Stomach smooth muscle (tissue), 2 donors: Measurements from ENCODE around the gene C18orf54.

Experiments used
- H3K27ac ChIP-seq: one replicate; pipeline ENCODE4 v1.7.0; 2013; ENCODE audit warnings: mild to moderate bottlenecking, low read length, inconsistent platforms
- H3K27me3 ChIP-seq, 2 donors: one replicate each; pipeline ENCODE4 v1.7.0; 2013; ENCODE audit warnings: low read length in 2 of 2; ENCODE audit not compliant: insufficient read depth in 2 of 2, control insufficient read depth in 1 of 2
- H3K36me3 ChIP-seq, 2 donors: one replicate each; pipeline ENCODE4 v1.7.0; 2013; ENCODE audit warnings: low read length in 2 of 2; ENCODE audit not compliant: control insufficient read depth in 2 of 2, insufficient read depth in 2 of 2
- H3K4me1 ChIP-seq: one replicate; pipeline ENCODE4 v1.7.0; 2013; ENCODE audit warnings: low read length; ENCODE audit not compliant: control insufficient read depth, insufficient read depth
- H3K4me3 ChIP-seq, 2 donors: one replicate each; pipeline ENCODE4 v1.7.0; 2013; ENCODE audit warnings: low read length in 2 of 2
- H3K9ac ChIP-seq, 2 donors: one replicate each; pipeline ENCODE4 v1.7.0; 2013; ENCODE audit warnings: low read length in 2 of 2, mild to moderate bottlenecking in 1 of 2
- H3K9me3 ChIP-seq, 2 donors: one replicate each; pipeline ENCODE4 v1.7.0; 2013; ENCODE audit warnings: low read length in 2 of 2; ENCODE audit not compliant: control insufficient read depth in 2 of 2
- donor health status: healthy.
- donor health status: Pancreatic carcinoma.

The C18orf54 gene

DNA sequence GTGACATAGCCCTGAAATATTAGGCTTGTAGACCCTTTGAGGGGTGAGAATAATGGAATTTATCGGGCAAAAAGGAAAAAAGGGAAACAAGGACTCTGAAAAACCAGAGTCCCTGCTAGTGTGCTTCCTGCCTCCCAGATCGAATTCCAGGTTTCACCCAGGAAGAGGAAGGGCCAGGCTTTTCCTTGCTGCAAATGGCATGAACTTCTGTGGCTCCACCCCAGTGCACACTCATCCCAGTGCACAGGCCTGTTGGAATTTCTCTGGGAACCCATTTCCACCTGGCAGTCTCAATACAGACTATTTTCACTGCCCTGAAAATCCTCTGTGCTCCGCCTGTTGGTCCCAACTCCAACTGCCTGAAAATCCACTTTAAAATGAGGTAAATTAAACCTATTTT lies 29.9 kb downstream of the C18orf54 start:
- no peaks in the 10 kb centered on the region for H3K4me1 ChIP-seq
- H3K4me3 ChIP-seq = no peak overlapping the region
- H3K27me3 ChIP-seq = no peaks in the 10 kb centered on the region
- H3K9ac ChIP-seq = no peak overlapping the region
- H3K27ac ChIP-seq = no peak overlapping the region
- no peaks in the 10 kb centered on the region for H3K9me3 ChIP-seq
- no peaks in the 10 kb centered on the region for H3K36me3 ChIP-seq

DNA sequence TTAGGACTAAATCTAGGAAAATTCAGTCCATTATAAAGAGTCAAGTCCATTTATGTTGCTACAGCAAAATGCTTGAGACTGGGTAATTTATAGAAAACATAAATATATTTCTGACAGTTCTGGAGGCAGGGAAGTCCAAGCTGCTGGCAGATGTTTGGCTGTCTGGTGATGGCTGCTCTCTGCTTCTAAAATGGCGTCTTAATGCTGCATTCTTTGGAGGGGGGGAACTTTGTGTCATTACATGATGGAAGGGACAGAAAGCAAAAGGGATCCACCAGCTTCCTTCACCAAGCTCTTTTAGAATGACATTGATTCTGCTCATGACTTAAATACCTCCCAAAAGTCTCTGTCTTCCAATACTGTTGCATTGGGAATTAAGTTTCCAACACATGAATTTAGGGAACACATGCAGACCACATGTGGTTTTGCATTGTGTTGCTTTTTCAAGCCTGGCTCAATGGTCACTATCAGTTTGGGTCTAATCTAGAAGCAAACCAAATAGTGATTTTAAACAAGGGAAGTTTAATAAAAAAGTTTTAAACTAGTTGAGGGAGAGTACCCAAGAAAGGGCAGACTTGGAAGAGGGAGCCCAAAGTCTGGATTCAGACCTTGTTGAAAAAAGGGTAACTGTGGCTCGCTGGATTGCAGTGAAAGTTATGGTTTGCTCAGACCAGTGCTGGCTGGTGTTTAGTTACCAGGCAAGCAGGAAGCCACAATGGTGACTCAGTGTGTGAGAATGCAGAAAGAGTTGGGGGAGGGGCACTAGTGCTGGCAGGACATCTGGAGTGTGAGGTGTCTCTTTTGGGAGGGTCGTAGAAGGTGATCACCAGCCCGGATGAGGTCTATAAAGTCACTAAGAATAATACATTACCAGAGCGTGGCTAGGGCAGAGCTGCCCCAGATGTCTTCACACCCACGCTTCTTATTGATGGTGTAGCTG lies 30.8 kb downstream of the C18orf54 start:
- H3K4me3 ChIP-seq = no peak overlapping the region
- H3K4me1 ChIP-seq = no peaks in the 10 kb centered on the region
- no peaks in the 10 kb centered on the region for H3K9me3 ChIP-seq
- no peaks in the 10 kb centered on the region for H3K36me3 ChIP-seq
- no peak overlapping the region for H3K9ac ChIP-seq
- H3K27ac ChIP-seq = no peak overlapping the region
- no peaks in the 10 kb centered on the region for H3K27me3 ChIP-seq

DNA sequence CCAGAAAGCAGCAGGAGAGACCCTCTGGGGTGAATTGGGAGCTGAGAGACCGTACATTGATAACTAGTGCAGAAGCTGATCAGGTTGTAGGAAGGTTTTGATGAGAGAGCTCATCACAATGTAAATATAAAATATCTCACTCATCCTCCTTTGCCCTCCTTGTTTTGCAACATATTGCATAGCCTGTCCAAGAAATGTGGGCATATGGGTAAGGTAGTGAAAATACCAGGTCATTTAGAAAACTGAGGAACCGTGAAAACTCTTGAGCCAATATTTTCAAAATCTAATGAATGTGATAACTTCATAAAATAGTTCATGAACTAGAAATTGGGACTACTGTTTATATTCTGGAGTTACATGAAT lies 31.4 kb downstream of the C18orf54 start:
- Histone ChIP-seq H3K9ac (no peak overlapping the region), H3K27me3 (no peaks in the 10 kb centered on the region), H3K27ac (no peak overlapping the region), H3K4me1 (no peaks in the 10 kb centered on the region), H3K4me3 (no peak overlapping the region), H3K36me3 (no peaks in the 10 kb centered on the region), H3K9me3 (no peaks in the 10 kb centered on the region)

DNA sequence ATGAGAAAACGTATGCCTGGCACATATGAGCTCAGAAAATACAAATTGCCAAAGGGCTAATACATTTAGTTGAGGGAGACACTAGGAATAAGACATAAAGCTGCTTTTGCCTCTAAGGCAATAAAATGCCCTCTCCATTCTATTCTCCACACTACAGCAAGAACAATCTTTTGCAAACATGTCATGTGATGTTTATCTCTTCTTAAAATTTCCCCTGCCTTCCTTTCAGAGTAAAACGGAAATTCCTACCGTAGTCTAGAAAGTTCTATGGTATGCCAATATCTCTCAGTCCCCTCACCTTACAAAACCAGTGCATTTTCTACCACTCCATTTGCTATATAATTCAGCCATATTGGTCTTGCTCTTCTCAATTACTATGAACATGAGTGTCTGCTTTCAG lies 33.1 kb downstream of the C18orf54 start:
- H3K9me3 ChIP-seq = no peaks in the 10 kb centered on the region
- H3K4me3 ChIP-seq = no peak overlapping the region
- H3K36me3 ChIP-seq = no peaks in the 10 kb centered on the region
- H3K27me3 ChIP-seq = no peaks in the 10 kb centered on the region
- H3K9ac ChIP-seq = no peak overlapping the region
- no peaks in the 10 kb centered on the region for H3K4me1 ChIP-seq
- no peak overlapping the region for H3K27ac ChIP-seq

DNA sequence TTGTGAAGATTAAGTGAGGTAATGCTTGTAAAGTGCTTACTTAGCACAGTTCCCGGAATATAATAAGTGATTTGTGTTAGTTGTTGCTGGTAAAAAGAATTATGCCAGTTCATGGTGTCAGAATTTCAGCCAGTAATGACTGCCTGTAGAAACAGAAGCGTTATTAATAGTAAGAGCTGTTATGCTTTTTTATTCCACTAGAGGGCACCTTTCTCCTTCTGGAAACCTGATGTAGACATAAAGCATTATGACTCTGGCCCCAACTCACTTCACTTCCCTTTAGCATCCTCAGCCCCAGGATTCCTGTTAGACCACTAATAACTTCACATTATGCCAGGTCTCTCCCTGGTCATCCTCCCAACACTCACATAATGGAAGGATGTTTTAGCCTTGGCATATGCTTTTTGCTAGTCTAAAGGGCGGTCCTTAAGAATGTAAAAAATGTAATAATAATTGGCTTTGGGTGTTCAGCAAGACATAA lies 34.9 kb downstream of the C18orf54 start:
- Histone ChIP-seq H3K27ac (no peak overlapping the region), H3K36me3 (no peaks in the 10 kb centered on the region), H3K4me1 (no peaks in the 10 kb centered on the region), H3K27me3 (no peaks in the 10 kb centered on the region), H3K9ac (no peak overlapping the region), H3K9me3 (no peaks in the 10 kb centered on the region), H3K4me3 (no peak overlapping the region)

DNA sequence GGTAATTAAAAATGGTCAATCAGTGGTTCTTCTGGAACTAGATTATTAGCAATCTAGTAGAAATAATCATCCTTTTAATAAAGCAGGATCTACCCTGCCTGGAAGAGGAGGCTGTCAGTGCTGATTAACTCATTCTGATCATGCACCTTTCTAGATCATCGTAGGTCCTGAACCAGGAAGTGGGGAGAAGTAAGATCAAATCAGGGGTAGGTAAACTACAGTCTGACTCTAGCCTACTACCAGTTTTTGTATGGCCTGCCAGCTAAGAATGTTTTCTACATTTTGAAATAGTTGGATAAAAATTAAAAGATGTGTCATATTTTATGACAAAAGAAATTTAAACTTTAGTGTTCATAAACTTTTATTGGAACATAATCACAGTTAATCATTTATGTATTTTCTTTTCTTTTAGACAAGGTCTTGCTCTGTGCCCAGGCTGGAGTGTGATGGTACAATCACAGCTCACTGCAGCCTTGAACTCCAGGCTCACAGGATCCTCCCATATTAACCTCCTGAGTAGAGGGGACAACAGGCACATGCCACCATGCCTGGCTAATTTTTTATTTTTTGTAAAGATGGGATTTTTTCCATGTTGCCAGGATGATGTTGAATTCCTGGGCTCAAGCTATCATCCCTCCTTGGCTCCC lies 36.1 kb downstream of the C18orf54 start:
- Histone ChIP-seq H3K4me1 (no peaks in the 10 kb centered on the region), H3K9me3 (no peaks in the 10 kb centered on the region), H3K36me3 (no peaks in the 10 kb centered on the region), H3K9ac (no peak overlapping the region), H3K4me3 (no peak overlapping the region), H3K27me3 (no peaks in the 10 kb centered on the region), H3K27ac (no peak overlapping the region)

DNA sequence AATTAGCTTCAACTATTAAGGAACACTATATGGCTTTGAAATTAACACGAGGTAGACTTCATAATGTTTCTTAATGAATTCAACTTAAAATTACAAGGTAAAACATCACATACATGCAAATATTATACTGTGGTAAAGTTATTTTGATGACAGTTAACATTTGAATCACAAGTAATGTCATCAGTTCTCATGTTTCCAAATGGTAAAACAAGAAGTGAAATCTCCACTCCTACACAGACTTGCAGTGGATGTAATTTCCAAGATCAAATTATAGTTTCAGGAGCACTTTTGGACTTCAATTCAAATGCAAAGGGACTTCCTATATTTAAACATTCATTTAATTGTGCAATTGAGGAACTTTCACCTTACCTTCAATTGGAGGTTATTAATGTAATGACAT lies 39.1 kb downstream of the C18orf54 start:
- no peak overlapping the region for H3K4me3 ChIP-seq
- no peaks in the 10 kb centered on the region for H3K4me1 ChIP-seq
- H3K27me3 ChIP-seq = no peaks in the 10 kb centered on the region
- no peak overlapping the region for H3K9ac ChIP-seq
- H3K9me3 ChIP-seq = no peaks in the 10 kb centered on the region
- H3K27ac ChIP-seq = no peak overlapping the region
- H3K36me3 ChIP-seq = no peaks in the 10 kb centered on the region

DNA sequence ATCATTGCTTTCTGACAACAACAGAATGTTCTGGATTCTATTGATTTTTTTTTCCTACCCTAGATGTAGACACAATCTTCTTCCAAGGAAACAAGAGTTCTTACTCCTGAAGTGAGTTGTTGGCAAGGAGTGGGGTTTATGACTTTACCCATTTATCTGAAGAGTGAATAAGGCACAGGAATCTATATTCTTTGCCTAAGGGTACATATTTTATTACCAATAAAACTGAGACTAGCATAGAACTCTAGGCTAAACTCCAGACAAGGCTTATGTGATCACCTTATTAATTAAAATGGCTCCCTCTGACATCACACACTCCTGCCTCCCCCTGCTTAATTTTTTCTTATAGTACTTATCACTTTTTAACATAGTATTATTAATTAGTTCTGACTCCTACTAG lies 47.6 kb downstream of the C18orf54 start:
- H3K36me3 ChIP-seq = no peaks in the 10 kb centered on the region
- H3K27ac ChIP-seq = no peak overlapping the region
- no peak overlapping the region for H3K4me3 ChIP-seq

DNA sequence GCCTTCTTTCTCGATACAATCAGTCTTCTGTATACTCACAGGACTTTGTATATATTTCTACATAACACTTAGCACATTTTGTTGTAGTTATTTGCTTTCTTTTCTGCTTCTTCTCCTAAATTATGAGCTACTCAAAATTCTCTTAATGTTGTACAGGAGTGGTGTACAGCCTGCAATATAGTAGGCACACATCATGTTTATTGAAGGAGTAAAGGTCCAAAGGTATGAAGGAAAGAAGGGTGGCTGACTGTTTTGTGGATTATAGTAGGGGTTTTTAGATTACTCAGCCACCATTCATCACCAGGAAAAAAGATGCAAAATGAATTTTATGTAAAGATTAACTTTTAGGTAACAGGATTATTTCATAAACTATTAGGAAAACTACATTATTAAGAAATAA lies 54.1 kb downstream of the C18orf54 start:
- no peaks in the 10 kb centered on the region for H3K4me1 ChIP-seq
- no peak overlapping the region for H3K9ac ChIP-seq
- H3K4me3 ChIP-seq = no peak overlapping the region
- H3K9me3 ChIP-seq = no peaks in the 10 kb centered on the region
- H3K27ac ChIP-seq = no peak overlapping the region
- no peaks in the 10 kb centered on the region for H3K36me3 ChIP-seq
- no peaks in the 10 kb centered on the region for H3K27me3 ChIP-seq

More for the DNA sequence above, 47.6 kb downstream of the C18orf54 start:
- no peak overlapping the region for H3K9ac ChIP-seq
- no peaks in the 10 kb centered on the region for H3K27me3 ChIP-seq
- H3K4me1 ChIP-seq = no peaks in the 10 kb centered on the region
- no peaks in the 10 kb centered on the region for H3K9me3 ChIP-seq

DNA sequence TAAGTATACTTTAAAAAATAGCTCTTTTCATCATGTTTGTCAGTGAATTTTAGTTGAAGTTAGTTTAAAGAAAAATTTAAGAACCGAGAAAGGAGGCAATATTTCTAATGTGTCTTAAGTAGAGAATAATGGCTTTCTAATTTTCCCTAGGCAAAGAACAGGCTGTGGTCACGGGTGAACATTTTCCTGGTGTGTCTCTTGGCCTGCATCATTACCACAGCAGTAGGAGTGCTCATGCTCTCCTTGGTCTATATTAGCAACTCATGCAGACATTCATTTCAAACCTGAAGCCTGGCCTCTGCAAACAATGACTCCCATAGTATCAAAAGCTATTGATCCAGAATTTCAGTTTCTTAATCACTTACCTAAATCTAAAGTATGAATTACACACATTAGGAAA lies 57.4 kb downstream of the C18orf54 start:
- Histone ChIP-seq H3K4me1 (no peaks in the 10 kb centered on the region), H3K4me3 (no peak overlapping the region), H3K9ac (no peak overlapping the region), H3K36me3 (no peaks in the 10 kb centered on the region), H3K27ac (no peak overlapping the region), H3K9me3 (no peaks in the 10 kb centered on the region), H3K27me3 (no peaks in the 10 kb centered on the region)

DNA sequence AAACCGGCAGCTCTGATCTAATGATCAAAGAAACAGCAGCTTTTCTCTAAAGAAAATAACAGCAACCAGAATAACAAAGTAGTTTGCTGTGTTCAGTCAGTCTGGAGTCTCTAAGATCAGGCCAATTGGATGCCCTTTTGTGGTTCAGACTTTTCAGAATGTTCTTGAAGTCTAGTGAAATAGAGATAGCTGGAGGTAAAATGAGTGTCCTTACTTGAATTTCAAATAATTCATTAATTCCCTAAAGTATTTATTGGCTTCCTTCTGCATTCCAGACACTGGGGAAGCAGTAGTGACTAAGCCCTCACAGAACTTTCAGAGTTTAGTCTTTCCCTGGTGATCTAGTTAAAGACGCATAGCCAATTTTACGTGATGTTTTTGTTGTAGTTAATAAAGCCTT lies 58.7 kb downstream of the C18orf54 start:
- no peak overlapping the region for H3K9ac ChIP-seq
- no peaks in the 10 kb centered on the region for H3K9me3 ChIP-seq
- H3K27me3 ChIP-seq = no peaks in the 10 kb centered on the region
- no peaks in the 10 kb centered on the region for H3K36me3 ChIP-seq
- H3K27ac ChIP-seq = no peak overlapping the region
- no peak overlapping the region for H3K4me3 ChIP-seq
- no peaks in the 10 kb centered on the region for H3K4me1 ChIP-seq
